Measurements from ENCODE around the gene LAMC1. TPM values are rescaled to one million over a fixed set of nuclear protein-coding genes. Genes with fewer than 3 reads are reported as not detected.

The LAMC1 gene
- total RNA-seq, 2 experiments from 2014 or later: not detected

- peaks cover 1% of the 10 kb centered on the region for H3K4me1 Mint-ChIP-seq
- DNase-seq: no peak
- no peak overlapping the region for H3K4me3 Mint-ChIP-seq
- no peaks in the 10 kb centered on the region for H3K36me3 Mint-ChIP-seq (ENCODE audit: low read depth)
- ChIA-PET POLR2A (no interaction called here), CTCF (no interaction called here)
- no peaks in the 10 kb centered on the region for H3K9me3 Mint-ChIP-seq
- H3K27ac Mint-ChIP-seq: no peak overlapping the region
- H3K27me3 Mint-ChIP-seq: peaks cover 80% of the 10 kb centered on the region
Observed at GRCh38 chr1:183038913-183039312, 15.7 kb downstream of the LAMC1 start.

DNA sequence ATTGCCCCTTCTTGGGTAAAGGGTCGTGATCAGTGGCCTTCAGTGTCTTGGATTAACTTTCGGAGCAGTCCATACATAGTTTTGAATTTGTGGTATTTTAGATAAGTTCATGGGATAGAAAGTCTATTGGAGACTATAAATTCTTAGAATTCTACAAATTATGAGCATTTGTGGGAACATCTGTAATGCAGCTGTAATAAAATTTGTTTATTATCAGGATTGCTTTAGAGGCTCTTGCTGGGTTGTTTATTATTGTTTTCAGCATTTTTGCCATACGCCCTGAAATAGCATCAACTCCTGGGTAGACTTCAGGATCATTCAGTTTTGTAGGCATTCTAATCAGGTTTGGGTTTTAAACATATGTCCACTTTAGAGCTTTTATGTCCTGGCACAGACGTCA is 16.1 kb downstream of the LAMC1 start:
- Mint-ChIP-seq H3K27ac (no peak overlapping the region), H3K36me3 (ENCODE audit: low read depth) (no peaks in the 10 kb centered on the region), H3K9me3 (no peaks in the 10 kb centered on the region), H3K27me3 (peaks cover 83% of the 10 kb centered on the region), H3K4me1 (no peaks in the 10 kb centered on the region), H3K4me3 (no peak overlapping the region)
- ChIA-PET POLR2A (no interaction called here), CTCF (no interaction called here)
- no peak for DNase-seq

- POLR2A ChIA-PET: no interaction called here
- Mint-ChIP-seq H3K27ac (no peak overlapping the region), H3K4me3 (no peak overlapping the region), H3K27me3 (peaks cover 83% of the 10 kb centered on the region), H3K9me3 (no peaks in the 10 kb centered on the region), H3K4me1 (no peaks in the 10 kb centered on the region), H3K36me3 (ENCODE audit: low read depth) (no peaks in the 10 kb centered on the region)
- no peak for DNase-seq
- CTCF ChIA-PET: no interaction called here
Observed at GRCh38 chr1:183039985-183040447, 16.8 kb downstream of the LAMC1 start.

GRCh38 chr1:183040547-183040971 is 17.3 kb downstream of the LAMC1 start:
- POLR2A ChIA-PET: no interaction called here
- no peaks in the 10 kb centered on the region for H3K36me3 Mint-ChIP-seq (ENCODE audit: low read depth)
- no peak overlapping the region for H3K4me3 Mint-ChIP-seq
- CTCF ChIA-PET: no interaction called here
- H3K4me1 Mint-ChIP-seq: no peaks in the 10 kb centered on the region
- H3K27me3 Mint-ChIP-seq: peaks cover 84% of the 10 kb centered on the region
- no peaks in the 10 kb centered on the region for H3K9me3 Mint-ChIP-seq
- no peak overlapping the region for H3K27ac Mint-ChIP-seq
- DNase-seq: no peak

DNA sequence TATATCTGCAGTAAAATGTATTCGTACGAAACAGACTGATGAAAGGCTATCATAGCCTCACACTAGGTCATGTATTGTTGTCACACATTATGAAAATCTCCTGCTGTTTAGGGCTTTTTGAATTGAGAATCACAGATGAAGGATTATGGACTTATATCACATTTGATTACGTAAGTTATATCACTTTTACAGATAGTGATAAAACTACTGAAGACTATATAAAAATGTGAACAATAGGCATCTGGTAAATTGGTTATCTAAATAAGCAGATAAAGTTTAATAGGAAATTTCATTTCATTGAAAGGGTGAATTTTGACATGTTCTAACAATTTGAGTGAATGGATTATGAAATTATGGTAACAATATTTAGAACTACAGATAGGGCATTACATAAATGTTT is 20.0 kb downstream of the LAMC1 start:
- Mint-ChIP-seq H3K9me3 (no peaks in the 10 kb centered on the region), H3K27ac (no peak overlapping the region), H3K27me3 (peaks cover 84% of the 10 kb centered on the region), H3K36me3 (ENCODE audit: low read depth) (no peaks in the 10 kb centered on the region), H3K4me3 (no peak overlapping the region), H3K4me1 (no peaks in the 10 kb centered on the region)
- POLR2A ChIA-PET: no interaction called here
- CTCF ChIA-PET: no interaction called here
- no peak for DNase-seq

GRCh38 chr1:183043872-183044854 is 20.9 kb downstream of the LAMC1 start:
- no peaks in the 10 kb centered on the region for H3K36me3 Mint-ChIP-seq (ENCODE audit: low read depth)
- ChIA-PET POLR2A (no interaction called here), CTCF (no interaction called here)
- no peaks in the 10 kb centered on the region for H3K9me3 Mint-ChIP-seq
- DNase-seq: no peak
- no peak overlapping the region for H3K4me3 Mint-ChIP-seq
- no peaks in the 10 kb centered on the region for H3K4me1 Mint-ChIP-seq
- peaks cover 84% of the 10 kb centered on the region for H3K27me3 Mint-ChIP-seq
- H3K27ac Mint-ChIP-seq: no peak overlapping the region

GRCh38 chr1:183044893-183045649 is 21.9 kb downstream of the LAMC1 start:
- no peaks in the 10 kb centered on the region for H3K36me3 Mint-ChIP-seq (ENCODE audit: low read depth)
- H3K4me1 Mint-ChIP-seq: no peaks in the 10 kb centered on the region
- POLR2A ChIA-PET: no interaction called here
- no peak overlapping the region for H3K4me3 Mint-ChIP-seq
- H3K27ac Mint-ChIP-seq: no peak overlapping the region
- no peaks in the 10 kb centered on the region for H3K9me3 Mint-ChIP-seq
- DNase-seq: no peak
- CTCF ChIA-PET: no interaction called here
- peaks cover 81% of the 10 kb centered on the region for H3K27me3 Mint-ChIP-seq

DNA sequence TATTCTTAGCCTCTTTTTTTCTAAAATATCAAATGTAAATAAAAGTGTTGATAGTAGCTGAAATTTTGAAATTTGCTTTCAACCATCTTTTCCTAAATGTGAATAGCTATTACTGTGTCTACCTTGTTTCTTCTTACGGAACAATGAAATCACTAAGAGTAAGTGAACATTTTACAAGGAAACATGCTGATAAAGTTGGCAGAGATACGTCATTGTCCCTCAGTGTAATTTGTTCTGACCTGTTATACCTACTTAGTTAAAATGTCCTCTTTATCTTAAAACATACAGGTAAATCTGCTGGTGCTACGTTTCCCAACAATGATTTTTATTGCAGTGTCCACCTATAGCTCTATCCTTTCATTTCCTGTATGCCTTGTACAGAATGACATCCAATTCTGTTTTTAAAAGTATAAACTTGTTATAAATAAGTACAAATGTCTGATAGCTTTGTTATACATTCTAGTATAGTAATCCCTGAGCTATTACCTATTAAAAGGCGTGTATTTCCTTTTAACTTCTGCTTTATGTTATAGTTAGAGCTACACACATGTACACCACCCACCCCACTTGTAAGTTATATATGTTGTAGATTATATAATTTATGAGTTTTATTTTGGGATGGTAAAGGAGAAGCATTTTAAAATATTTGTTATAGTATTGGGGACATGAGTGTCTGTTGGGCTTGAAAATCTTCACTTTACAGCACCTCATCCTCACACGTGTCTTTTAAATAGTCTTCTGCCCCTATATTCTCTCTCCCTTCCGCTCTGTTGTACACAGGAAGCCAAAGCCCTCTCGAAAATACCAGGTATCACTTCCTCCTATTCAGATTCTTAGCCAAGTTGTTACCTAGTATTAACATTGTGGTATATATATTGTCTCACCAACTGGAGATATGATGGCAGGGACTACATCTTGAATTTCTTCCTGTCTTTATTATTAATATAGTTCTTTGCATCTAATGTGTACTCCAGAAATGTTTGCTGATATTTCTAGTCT is 25.2 kb downstream of the LAMC1 start:
- POLR2A ChIA-PET: no interaction called here

DNA sequence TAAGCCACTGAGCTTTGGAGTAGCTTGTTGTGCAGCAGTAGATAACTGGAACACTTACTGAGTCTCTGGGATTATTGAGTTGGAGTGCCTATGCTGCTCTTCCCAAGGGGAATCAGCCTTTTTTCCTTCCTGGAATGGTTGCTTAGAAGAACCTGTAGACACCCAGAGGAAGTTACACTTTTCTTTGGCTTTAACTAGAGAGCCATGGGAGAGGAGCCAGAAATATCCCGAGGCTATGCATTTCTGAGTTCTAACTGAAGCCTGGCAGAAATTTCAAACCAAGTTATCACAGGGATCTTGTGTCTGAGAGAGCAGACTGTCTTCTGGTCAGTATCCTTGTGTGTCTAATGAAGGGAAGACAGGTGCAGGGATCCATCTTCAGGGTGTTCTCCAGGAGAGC is 28.3 kb downstream of the LAMC1 start:
- H3K9me3 Mint-ChIP-seq: no peaks in the 10 kb centered on the region
- no peaks in the 10 kb centered on the region for H3K36me3 Mint-ChIP-seq (ENCODE audit: low read depth)
- no peaks in the 10 kb centered on the region for H3K4me1 Mint-ChIP-seq
- no peak overlapping the region for H3K4me3 Mint-ChIP-seq
- no peak overlapping the region for H3K27ac Mint-ChIP-seq
- no peak for DNase-seq
- POLR2A ChIA-PET: no interaction called here
- H3K27me3 Mint-ChIP-seq: peaks cover 45% of the 10 kb centered on the region
- CTCF ChIA-PET: interaction anchor here (0.7 kb wide), 1 partner anchor 21 kb away, joined by 3 read pairs; no protein-coding TSS in a partner anchor

More for the DNA sequence above, 25.2 kb downstream of the LAMC1 start:
- Mint-ChIP-seq H3K4me3 (no peak overlapping the region), H3K36me3 (ENCODE audit: low read depth) (no peaks in the 10 kb centered on the region), H3K4me1 (no peaks in the 10 kb centered on the region), H3K27ac (no peak overlapping the region), H3K27me3 (peaks cover 66% of the 10 kb centered on the region), H3K9me3 (no peaks in the 10 kb centered on the region)
- DNase-seq: no peak
- CTCF ChIA-PET: interaction anchor here (0.9 kb wide), 1 partner anchor 19 kb away, joined by 6 read pairs; no protein-coding TSS in a partner anchor

GRCh38 chr1:183052861-183053260 is 29.6 kb downstream of the LAMC1 start:
- H3K9me3 Mint-ChIP-seq: no peaks in the 10 kb centered on the region
- ChIA-PET CTCF (interaction anchor here (0.6 kb wide), 1 partner anchor 452 kb away, joined by 5 read pairs; no protein-coding TSS in a partner anchor), POLR2A (no interaction called here)
- H3K27me3 Mint-ChIP-seq: peaks cover 38% of the 10 kb centered on the region
- no peaks in the 10 kb centered on the region for H3K36me3 Mint-ChIP-seq (ENCODE audit: low read depth)
- H3K27ac Mint-ChIP-seq: no peak overlapping the region
- H3K4me1 Mint-ChIP-seq: no peaks in the 10 kb centered on the region
- DNase-seq: no peak
- no peak overlapping the region for H3K4me3 Mint-ChIP-seq

GRCh38 chr1:183058851-183059502 is 35.8 kb downstream of the LAMC1 start:
- POLR2A ChIA-PET: no interaction called here
- Mint-ChIP-seq H3K27me3 (peaks cover 7% of the 10 kb centered on the region), H3K9me3 (no peaks in the 10 kb centered on the region), H3K4me3 (no peak overlapping the region), H3K36me3 (ENCODE audit: low read depth) (no peaks in the 10 kb centered on the region), H3K4me1 (no peaks in the 10 kb centered on the region), H3K27ac (no peak overlapping the region)
- DNase-seq: no peak
- CTCF ChIA-PET: no interaction called here

DNA sequence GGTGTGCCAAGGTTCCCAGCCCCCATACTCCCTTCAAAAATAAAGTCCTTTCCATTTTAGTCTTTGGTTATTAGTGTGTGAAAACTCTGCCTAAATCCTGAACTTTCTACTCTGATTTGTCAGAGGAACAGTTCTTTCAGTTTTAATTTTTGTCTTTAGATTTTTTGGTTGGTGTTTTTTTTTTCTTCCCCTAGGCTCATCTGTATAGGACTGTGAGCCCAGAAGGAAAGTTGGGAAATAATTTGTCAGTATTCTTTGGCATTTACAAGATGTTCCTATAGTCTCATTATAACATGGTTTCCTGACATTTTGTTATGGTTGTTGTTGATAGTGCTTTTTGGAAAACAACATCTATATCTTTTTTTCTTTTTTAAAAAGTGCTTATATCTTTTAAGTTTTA is 38.0 kb downstream of the LAMC1 start:
- POLR2A ChIA-PET: no interaction called here
- CTCF ChIA-PET: no interaction called here
- no peaks in the 10 kb centered on the region for H3K36me3 Mint-ChIP-seq (ENCODE audit: low read depth)
- H3K27me3 Mint-ChIP-seq: peaks cover 6% of the 10 kb centered on the region
- DNase-seq: no peak
- no peaks in the 10 kb centered on the region for H3K4me1 Mint-ChIP-seq
- H3K27ac Mint-ChIP-seq: no peak overlapping the region
- no peaks in the 10 kb centered on the region for H3K9me3 Mint-ChIP-seq
- no peak overlapping the region for H3K4me3 Mint-ChIP-seq
